HL-60 (cell line): ENCODE results near the gene NEURL2.

Experiments
- CTCF ChIP-seq: IDR thresholded peaks from one replicate; pipeline ENCODE4 v1.5.1; 2011; ENCODE audit warnings: low read length, control low read depth, inconsistent platforms; ENCODE audit not compliant: insufficient read depth
- GABPA ChIP-seq: IDR thresholded peaks from 2 replicates; pipeline ENCODE4 v1.6.1; 2012; ENCODE audit warnings: low read depth
- POLR2AphosphoS5 ChIP-seq: IDR thresholded peaks from 2 replicates; pipeline ENCODE4 v1.6.1; 2012; ENCODE audit warnings: low read depth

- no peak for TF ChIP-seq CTCF
- TF ChIP-seq POLR2AphosphoS5: no peak
- no peak for TF ChIP-seq GABPA
These were observed 23.2 kb downstream of the NEURL2 start for GRCh38 chr20:45867819-45868176.
